Neural progenitor cell (in vitro differentiated cells): ENCODE measurements around the gene ARHGAP22.

Experiments used
- EZH2 ChIP-seq: fragments of 200-600 bp; sonication (generic); IDR thresholded peaks from 2 replicates; pipeline ENCODE4 v1.6.1; 2017; ENCODE audit warnings: antibody characterized with exemption, mild to moderate bottlenecking, moderate library complexity
- EZH2phosphoT487 ChIP-seq: fragments of 200-600 bp; sonication (generic); IDR thresholded peaks from 2 replicates; pipeline ENCODE4 v1.6.1; 2017; ENCODE audit warnings: antibody characterized with exemption
- TF ChIP-seq, protein P1 (sequence below): fragments of 200-600 bp; sonication (generic); IDR thresholded peaks from 2 replicates; pipeline ENCODE4 v1.5.1; 2017; ENCODE audit warnings: antibody characterized with exemption, mild to moderate bottlenecking

DNA sequence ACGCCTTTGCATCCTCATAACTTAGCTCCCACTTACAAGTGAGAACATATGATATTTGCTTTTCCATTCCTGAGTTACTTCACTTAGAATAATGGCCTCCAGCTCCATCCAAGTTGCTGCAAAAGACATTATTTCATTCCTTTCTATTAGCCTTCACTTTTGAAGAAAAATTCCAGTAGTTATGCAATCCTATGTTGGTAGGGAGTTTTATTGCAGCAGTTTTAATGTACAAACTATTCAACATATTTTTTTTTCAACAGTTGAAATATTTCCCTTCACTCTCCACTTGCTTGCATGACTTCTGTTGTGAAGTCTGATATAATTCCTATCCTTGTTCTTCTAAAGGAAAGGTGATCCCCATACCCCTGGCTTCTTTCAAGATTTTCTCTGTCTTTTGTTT is 27.3 kb upstream of the ARHGAP22 start:
- TF ChIP-seq, protein P1, sequence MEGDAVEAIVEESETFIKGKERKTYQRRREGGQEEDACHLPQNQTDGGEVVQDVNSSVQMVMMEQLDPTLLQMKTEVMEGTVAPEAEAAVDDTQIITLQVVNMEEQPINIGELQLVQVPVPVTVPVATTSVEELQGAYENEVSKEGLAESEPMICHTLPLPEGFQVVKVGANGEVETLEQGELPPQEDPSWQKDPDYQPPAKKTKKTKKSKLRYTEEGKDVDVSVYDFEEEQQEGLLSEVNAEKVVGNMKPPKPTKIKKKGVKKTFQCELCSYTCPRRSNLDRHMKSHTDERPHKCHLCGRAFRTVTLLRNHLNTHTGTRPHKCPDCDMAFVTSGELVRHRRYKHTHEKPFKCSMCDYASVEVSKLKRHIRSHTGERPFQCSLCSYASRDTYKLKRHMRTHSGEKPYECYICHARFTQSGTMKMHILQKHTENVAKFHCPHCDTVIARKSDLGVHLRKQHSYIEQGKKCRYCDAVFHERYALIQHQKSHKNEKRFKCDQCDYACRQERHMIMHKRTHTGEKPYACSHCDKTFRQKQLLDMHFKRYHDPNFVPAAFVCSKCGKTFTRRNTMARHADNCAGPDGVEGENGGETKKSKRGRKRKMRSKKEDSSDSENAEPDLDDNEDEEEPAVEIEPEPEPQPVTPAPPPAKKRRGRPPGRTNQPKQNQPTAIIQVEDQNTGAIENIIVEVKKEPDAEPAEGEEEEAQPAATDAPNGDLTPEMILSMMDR: no peak
- TF ChIP-seq EZH2phosphoT487: no peak
- TF ChIP-seq EZH2: no peak
